Left cardiac atrium (tissue), 4 donors: ENCODE data around the gene DNAH8. TPM values are rescaled to one million over a fixed set of nuclear protein-coding genes. Genes with fewer than 3 reads are reported as not detected.

Source experiments
- ATAC-seq, 2 donors: fragments of 200-7000 bp; cut with Tn5 transposase; one replicate each; pipeline ENCODE4 v1.9.1; 2020; ENCODE audit warnings: mild to moderate bottlenecking in 2 of 2, moderate library complexity in 2 of 2
- DNase-seq: peaks from one replicate; pipeline ENCODE4 v3.0.0-alpha.2; 2020
- intact Hi-C, 2 donors: fragments of 100-400 bp; cut with DNase I; formaldehyde crosslinking; loops; one replicate each; pipeline versions ENCODE4 v1.14.1 to v1.15.1; 2022 to 2023
- total RNA-seq, 2 donors: library from RNA; stranded (reverse); fragmentation: NEBNext Ultra II Directional; extraction: Animal tissue kit (Norgen Biotek cat#: 25700); gene quantifications; one replicate each; pipeline ENCODE4 v1.2.1, GENCODE V29; 2021
- donor health status: DM: no; HTN: yes; CAD: no.
- donor health status: DM: no; HTN: yes; CAD: no; lungs with severe emphysema.
- donor health status: DM: yes; HTN: yes; CAD: no.
- donor health status: Dilated cardiomyopathy.

DNAH8 gene
- total RNA-seq, 2 donors from 2014 or later = not detected

- intact Hi-C loops = no loop called here
- no peak for DNase-seq
- ATAC-seq = no peak
Observed at GRCh38 chr6:39051399-39052122, 336.4 kb downstream of the DNAH8 start.

DNA sequence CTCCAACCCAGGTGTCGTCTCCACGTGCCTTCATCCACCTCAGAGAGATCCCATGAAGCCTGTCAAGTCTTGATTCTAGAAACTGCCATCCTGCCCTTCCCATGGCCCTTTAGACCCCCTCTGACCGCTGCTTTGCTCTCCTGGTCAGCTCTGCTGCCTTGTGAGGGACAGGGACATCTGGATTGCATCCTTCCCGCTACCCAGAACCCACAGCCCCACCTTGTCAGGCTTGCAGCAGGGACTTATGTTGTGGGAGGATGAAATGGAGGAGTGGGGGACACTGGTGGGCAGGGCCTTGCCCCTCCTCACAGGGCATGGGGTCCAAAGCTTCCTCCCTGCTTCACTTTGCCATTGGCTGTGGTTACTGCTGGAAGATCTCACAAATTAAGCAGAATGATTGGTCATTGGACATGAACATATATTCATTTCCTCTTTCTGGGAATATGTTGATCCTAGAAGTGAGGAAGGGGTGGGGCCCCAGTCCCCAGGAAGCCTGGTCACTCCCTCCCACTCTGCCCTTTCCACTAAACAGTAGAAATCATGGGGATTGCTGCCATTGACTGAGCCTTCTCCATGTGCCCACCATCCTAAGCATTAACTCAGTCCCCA, 338.0 kb downstream of the DNAH8 start:
- no peak for DNase-seq
- intact Hi-C loops = no loop called here
- ATAC-seq = no peak

DNA sequence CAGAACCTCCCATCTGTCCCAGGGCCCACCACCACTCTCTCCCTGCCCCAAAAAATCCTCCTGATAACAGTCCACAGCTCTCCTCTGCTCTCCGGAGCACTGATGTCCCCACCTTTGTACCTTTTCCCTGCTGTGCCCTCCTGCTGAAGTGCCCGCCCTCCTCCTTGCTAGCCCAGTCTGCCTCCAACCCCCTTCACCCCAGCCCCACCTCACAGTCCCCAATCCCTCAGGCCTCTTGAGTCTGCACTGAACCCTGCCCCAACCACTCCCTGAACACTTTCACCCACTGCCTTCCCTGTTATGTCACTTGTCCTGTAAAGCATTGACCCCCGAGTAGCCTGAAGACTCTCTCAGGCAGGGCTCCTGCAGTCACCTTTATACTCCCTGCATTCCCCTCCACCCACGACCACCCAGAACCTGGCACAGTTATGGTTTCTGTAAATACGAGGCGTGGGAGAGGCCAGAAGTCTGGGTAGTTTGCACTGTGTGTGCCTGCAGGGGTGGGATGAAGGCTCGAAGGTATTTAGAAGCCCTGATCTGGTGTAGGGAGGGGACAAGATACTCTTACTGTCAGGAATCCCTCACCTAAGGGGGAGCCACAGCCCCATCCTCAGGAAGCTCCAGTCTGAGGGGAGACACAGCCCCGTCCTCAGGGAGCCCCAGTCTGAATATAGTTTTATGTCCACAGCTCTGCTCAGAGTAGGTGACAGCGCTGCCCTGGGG, 338.9 kb downstream of the DNAH8 start:
- DNase-seq (no peak), ATAC-seq (no peak)
- intact Hi-C loops = no loop called here

DNA sequence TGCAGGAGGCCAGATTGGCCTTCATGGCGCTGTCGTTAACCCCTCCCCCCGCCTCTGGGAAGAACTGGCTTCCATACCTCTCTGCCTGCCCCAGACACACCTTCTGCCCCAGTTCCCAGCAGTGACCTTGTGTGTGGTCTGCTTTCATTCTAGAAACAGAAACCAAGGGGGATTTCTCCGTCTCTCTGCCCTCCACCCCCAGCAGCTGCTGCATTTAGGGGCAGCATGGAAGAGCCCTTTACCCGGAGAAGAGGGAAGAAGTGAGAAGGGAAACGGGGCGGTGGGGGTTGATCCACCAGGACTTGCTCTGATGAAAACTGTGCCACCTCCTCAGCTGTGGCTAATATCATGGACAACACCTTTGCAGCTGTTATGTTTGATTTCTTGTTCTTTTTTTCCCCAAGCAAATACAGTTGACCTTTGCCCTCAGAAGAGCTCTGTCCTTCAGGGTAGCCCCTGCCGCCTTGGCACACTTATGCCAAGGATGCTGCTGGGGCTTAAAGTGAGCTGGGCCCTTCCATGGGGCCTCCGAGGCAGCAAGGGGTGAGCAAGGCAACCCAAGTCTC, 339.5 kb downstream of the DNAH8 start:
- intact Hi-C loops = no loop called here
- no peak for DNase-seq
- no peak for ATAC-seq

DNA sequence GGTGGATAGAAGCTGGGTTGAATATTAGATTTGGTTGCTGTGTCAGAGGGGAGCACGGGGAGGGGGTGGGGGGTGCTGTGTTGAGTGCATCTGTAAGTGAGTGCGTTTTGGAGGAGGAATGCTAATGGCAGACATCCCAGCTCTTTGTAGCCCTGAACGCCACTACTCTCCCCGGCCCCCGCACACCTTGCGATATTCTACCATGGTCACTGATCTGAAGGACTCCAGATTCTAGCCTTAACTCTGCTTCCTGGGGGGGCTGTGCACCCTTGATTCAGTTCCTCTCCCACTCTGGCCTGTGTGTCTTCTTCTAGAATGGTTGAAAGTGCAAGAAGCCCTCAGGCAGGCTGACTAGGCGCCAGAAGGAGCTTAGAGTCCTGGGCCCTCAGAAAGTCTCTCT, 340.6 kb downstream of the DNAH8 start:
- intact Hi-C loops = no loop called here
- no peak for ATAC-seq
- no peak for DNase-seq

DNA sequence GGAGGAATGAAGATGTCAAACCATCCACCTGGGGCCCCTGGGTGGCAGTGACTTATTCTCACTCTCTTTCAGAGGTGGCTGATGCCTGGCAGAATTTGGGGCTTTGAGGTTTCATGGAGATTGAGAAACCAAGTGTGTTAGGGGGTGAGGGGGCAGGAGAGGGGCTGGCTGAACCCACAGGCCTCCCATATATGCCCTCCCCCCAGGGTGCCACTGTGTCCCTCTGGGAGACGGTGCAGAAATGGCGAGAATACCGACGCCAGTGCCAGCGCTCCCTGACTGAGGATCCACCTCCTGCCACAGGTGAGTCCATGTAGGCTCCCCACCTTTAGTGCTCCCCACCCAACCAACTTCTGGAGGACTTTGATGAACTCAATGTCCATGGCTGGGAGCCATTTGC, 341.1 kb downstream of the DNAH8 start:
- intact Hi-C loops = no loop called here
- ATAC-seq (no peak), DNase-seq (no peak)

DNA sequence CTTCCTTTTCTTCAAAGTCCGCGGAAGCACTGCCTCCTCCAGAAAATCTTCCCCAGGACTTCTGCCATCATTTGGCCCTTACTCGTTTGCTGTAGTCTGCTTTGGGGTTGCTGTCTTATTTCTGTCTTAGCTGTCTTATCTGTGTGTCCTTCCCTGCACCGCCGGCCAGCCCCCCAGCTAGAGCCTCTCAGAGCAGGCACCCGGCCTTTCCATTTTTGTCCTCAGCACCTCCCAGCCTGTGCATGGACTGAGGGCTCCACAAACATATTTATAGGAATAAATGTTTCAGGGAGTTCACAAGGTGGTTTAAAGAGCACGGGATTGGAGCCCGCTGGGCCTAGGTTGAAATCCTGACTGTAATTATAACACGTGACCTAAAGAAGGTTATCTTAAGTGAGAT, 341.6 kb downstream of the DNAH8 start:
- DNase-seq = no peak
- intact Hi-C loops = no loop called here
- ATAC-seq = no peak

GRCh38 chr6:39057251-39058155, 342.4 kb downstream of the DNAH8 start:
- no peak for DNase-seq
- no peak for ATAC-seq
- intact Hi-C loops = no loop called here

DNA sequence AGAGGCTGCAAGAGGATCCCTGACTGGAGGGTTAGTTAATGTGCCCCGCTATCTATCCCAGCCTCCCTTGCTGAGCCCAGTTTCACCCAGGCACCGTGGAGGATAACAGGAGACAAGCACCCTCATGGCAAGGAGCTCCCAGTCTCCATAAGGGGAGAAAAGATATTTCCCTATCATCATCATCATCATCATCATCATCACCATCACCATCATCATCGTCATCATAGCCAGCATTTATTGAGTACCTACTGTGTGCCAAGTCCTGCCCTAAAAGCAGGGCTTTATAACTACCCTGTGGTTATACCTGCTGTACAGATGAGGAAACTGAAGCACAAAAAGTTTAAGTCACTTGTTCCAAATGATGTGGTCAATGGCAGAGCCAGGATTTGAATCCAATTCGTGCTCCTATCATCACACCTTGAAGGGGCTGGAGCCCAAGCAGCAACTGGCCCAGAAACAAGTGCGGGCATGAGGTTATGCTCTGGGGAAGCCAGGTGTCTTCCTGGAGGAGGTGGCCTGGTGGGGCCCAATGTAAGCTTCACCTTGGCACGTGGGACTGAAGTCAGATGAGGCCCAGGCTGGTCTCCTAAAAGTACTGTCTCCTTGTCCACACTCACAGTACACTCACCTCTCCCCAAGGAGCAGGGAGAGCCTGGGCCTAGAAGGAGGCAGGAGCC, 343.5 kb downstream of the DNAH8 start:
- DNase-seq (no peak), ATAC-seq (no peak)
- intact Hi-C loops = no loop called here

- intact Hi-C loops = no loop called here
- DNase-seq (no peak), ATAC-seq (no peak)
Observed at GRCh38 chr6:39059496-39060310, 344.6 kb downstream of the DNAH8 start.

DNA sequence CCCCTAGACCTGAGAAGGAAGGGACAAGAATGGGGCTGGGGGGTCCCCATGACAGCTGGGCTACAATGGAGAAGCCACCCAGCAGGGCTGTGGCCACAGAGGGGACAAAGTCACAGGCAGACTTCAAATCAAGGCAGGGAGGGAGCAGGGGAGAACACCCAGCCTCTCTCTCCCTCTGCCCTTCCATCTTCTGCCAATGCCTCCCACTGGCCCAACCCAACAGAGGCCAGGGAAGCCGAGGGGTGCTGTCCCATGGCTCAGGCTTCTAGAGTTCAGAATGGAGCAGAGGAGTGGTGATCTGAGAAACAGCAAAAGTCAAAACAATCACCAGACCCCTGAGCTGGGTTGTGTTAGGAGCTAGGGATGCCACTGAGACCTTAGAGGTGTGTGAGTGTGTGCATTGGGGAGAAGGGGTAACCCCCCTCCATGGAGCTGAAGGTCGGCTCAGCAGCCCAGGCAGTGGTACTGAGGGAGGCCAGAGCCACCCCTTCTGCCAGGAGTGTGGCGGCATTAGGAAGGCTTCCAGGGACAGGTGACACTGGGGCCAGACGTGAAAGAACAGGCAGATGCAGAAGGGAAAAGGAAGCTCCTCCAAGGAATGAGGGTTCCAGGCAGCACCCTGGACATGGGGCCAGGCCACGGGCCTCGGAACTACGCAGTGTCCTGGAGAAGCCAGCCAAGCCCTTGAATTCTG, 345.5 kb downstream of the DNAH8 start:
- DNase-seq (no peak), ATAC-seq (no peak)
- intact Hi-C loops = no loop called here

DNA sequence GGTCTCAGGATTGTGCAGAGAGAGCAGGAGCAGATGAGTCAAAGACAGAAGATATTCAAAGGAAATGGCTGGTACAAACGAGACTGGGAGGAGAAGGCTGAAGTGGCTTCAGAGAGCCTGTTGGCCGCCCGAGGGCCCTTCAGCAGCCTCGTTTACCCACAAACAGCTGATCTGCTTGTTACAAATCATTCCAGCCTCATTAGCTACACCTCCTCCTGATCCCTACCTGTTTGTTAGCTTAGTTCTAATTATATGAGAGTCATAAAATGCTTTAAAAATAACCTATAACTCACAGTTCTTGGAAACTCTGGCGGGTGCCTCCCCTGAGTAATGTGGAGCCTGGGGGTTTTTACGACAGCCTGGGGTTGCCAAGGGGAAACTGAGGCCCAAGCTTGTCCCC, 346.1 kb downstream of the DNAH8 start:
- DNase-seq = no peak
- intact Hi-C loops = no loop called here
- no peak for ATAC-seq

DNA sequence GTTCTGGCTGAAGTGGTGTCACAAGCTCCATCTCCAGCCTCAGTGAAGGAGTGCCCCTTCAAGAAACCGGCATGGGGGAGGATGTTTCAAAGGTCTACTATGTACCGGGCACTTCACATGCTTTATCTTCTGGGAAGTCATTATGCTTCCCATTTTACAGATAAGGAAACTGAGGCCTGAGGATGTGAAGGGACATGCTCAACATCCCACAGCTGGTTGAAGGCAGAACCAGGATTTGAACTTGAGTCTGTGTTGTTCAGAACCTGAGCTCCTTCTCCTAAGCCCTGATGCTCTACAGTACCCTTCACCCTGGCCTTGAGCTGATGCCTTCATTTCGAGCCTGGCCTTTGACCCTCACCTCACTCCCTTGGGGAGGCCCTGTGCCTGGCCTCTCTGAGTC, 346.5 kb downstream of the DNAH8 start:
- no peak for DNase-seq
- intact Hi-C loops = no loop called here
- ATAC-seq = no peak

DNA sequence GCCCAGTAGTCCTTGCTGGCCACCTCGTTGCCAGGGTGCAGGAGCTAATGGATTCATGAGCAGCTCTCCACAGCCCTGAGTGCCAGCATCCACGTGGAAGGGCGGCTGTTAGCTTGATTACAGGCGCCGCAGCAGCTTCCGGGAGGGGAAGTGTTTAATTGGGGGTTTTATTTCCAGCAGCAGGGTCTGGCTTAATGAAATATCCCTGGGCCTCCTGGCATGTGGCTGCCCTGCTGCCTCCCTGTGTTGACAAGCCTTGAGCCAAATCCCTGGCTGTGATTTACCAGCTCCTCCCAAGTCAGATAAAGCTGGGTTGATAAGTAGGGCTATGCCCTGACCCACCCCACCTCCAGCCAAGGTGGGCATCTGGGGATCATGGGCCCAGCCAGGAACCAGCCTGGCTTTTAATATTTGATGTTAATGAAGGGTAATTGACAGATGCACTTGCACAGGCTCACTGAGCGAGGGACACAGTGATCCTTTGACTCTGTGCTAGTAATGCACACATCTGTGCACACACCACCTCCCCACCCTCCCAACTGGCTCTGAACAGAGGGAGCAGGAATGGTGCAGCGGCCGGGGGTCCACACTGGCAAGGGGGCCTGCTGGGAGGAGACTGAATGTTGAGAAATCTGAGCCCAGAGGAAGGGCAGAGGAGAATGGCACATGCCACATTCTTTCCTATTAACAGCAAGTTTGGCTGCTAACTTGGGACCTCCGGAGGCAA, 347.1 kb downstream of the DNAH8 start:
- peak; percentile 21 to 70 for ATAC-seq
- intact Hi-C loops = no loop called here
- no peak for DNase-seq

DNA sequence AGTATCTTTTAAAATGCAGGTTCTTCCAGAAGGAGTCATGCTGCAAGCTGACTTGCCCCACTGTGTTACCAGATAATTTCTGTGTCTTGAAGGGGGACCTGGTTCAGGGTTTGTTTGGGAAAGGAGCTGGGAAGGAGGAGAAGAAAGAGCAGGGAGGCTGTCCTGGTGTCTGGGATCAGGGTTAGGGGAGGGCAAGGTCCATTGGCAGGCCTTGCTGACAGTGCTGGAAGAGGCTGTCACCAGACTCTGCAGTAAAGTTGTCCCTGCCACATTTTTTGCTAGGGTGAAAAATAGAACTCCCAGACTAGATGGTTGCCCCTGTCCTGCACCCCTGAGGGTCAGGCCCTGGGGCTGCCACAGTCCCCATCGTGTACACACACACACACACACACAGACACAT, 348.4 kb downstream of the DNAH8 start:
- intact Hi-C loops = no loop called here
- ATAC-seq (peak; percentile 11 to 56), DNase-seq (no peak)

- DNase-seq (peak; percentile 12), ATAC-seq (no peak)
- intact Hi-C loops = no loop called here
Observed at GRCh38 chr6:39065561-39065960, 350.4 kb downstream of the DNAH8 start.

- intact Hi-C loops = no loop called here
- DNase-seq (no peak), ATAC-seq (no peak)
Observed at GRCh38 chr6:39068391-39068790, 353.3 kb downstream of the DNAH8 start.
